GM12878 (cell line): Measurements from ENCODE around the gene CS. TPM values are rescaled to one million over a fixed set of nuclear protein-coding genes. Genes with fewer than 3 reads are reported as not detected.
"Not testable (repeated sequence)": the region's sequence is repeated elsewhere in the genome, so short reads cannot be mapped to it uniquely, and the experiment has no call there.

ENCODE experiments used
- ATAC-seq: fragments of 200-7000 bp; cut with Tn5 transposase; 3 replicates; pipeline ENCODE4 v1.9.1; 2020; ENCODE audit warnings: mild to moderate bottlenecking, moderate library complexity
- BruUV-seq: library from RNA; stranded (reverse); fragments of 400-500 nt; replicated peaks from 2 replicates; lab custom pipeline; 2021; lab: Mats Ljungman, UMichigan
- CTCF ChIA-PET: fragments of 300-600 bp; sonication (Branson Sonifier 250); formaldehyde crosslinking; extraction: SDS; loops from one replicate; lab custom pipeline; 2021; ENCODE audit warnings: inconsistent platforms; lab: Yijun Ruan, JAX
- POLR2A ChIA-PET: fragments of 350-600 bp; formaldehyde crosslinking; extraction: SDS; loops from one replicate; lab custom pipeline; 2021; ENCODE audit warnings: inconsistent platforms; lab: Charles Lee
- RAD21 ChIA-PET: fragments of 300-600 bp; sonication (Branson Sonifier 250); formaldehyde crosslinking; loops from one replicate; lab custom pipeline; 2023; ENCODE audit warnings: antibody characterized with exemption; ENCODE audit not compliant: unreplicated experiment; lab: Charles Lee
- SMC1A ChIA-PET: fragments of 300-600 bp; sonication (Branson Sonifier 250); formaldehyde crosslinking; loops from one replicate; lab custom pipeline; 2023; ENCODE audit not compliant: unreplicated experiment, uncharacterized antibody; lab: Charles Lee
- DNase-seq: peaks from one replicate; pipeline ENCODE4 v3.0.0-alpha.2; 2011; ENCODE audit warnings: low read depth, low spot score
- FAIRE-seq: peaks from 3 replicates; lab custom pipeline; 2011; peaks lifted over from hg19 to GRCh38; lab: Jason Lieb, UNC
- H2AFZ ChIP-seq: 2 replicates; pipeline ENCODE4 v1.6.0; 2011; ENCODE audit warnings: low read depth, low read length, control low read depth; ENCODE audit not compliant: control insufficient read depth
- H3K27ac ChIP-seq: 2 replicates; pipeline ENCODE4 v1.5.1; 2011; ENCODE audit warnings: control low read depth; ENCODE audit not compliant: control insufficient read depth, insufficient read depth
- H3K27me3 ChIP-seq, 2 experiments: replicated peaks in 1 of 2; 2 replicates each; pipeline versions ENCODE4 v1.6.0 to v1.6.1; 2011; ENCODE audit warnings: low read length in 1 of 2; ENCODE audit not compliant: control insufficient read depth in 2 of 2, insufficient read depth in 2 of 2
- H3K36me3 ChIP-seq, 2 experiments: 2 replicates each; pipeline ENCODE4 v1.5.1; 2011; ENCODE audit warnings: low read length in 1 of 2; ENCODE audit not compliant: control insufficient read depth in 2 of 2, insufficient read depth in 2 of 2
- H3K4me1 ChIP-seq: 2 replicates; pipeline ENCODE4 v1.6.1; 2011; ENCODE audit warnings: mild to moderate bottlenecking, low read length, moderate library complexity, mixed read lengths; ENCODE audit not compliant: control insufficient read depth, insufficient read depth
- H3K4me2 ChIP-seq: 2 replicates; pipeline ENCODE4 v1.6.0; 2011; ENCODE audit warnings: control low read depth; ENCODE audit not compliant: control insufficient read depth, insufficient read depth
- H3K4me3 ChIP-seq: fragments of 200-600 bp; sonication (generic); 2 replicates; pipeline ENCODE4 v1.5.1; 2016
- H3K79me2 ChIP-seq: 2 replicates; pipeline ENCODE4 v1.6.0; 2011; ENCODE audit warnings: low read length; ENCODE audit not compliant: control insufficient read depth, insufficient read depth
- H3K9ac ChIP-seq: 2 replicates; pipeline ENCODE4 v1.8.0; 2011; ENCODE audit warnings: low read length, control low read depth, mixed read lengths; ENCODE audit not compliant: control insufficient read depth, insufficient read depth
- H3K9me3 ChIP-seq: replicated peaks from 3 replicates; pipeline ENCODE4 v1.5.1; 2011; ENCODE audit warnings: mild to moderate bottlenecking, low read length; ENCODE audit not compliant: control insufficient read depth, insufficient read depth
- H4K20me1 ChIP-seq: 2 replicates; pipeline ENCODE4 v1.6.0; 2011; ENCODE audit not compliant: control insufficient read depth, insufficient read depth
- POLR2A ChIP-seq: IDR thresholded peaks from 2 replicates; pipeline ENCODE4 v1.6.1; 2011; ENCODE audit warnings: low read depth, mild to moderate bottlenecking, low read length
- RUNX3 ChIP-seq: IDR thresholded peaks from 2 replicates; pipeline ENCODE4 v1.6.1; 2012; ENCODE audit warnings: low read length, inconsistent platforms
- ZNF384 ChIP-seq: IDR thresholded peaks from 2 replicates; pipeline ENCODE4 v1.6.1; 2012; ENCODE audit warnings: low read depth, mild to moderate bottlenecking, low read length, improper control_type of control experiment, borderline replicate concordance
- ZSCAN29 ChIP-seq: fragments of 450-650 bp; IDR thresholded peaks from 2 replicates; pipeline ENCODE4 v1.6.1; 2017; ENCODE audit warnings: mild to moderate bottlenecking, moderate library complexity
- WGBS: methylation state at CpG from one replicate; pipeline ENCODE4 v1.1.6; 2016; ENCODE audit warnings: low lambda C conversion rate; ENCODE audit not compliant: insufficient replicate concordance, insufficient coverage; ENCODE audit errors: missing lambda C conversion rate; 5-methylcytosine and 5-hydroxymethylcytosine counted together
- in situ Hi-C: fragments of 300-500 bp; cut with MboI; formaldehyde crosslinking; loops from 9 replicates; pipeline ENCODE4 v1.14.3; 2018; ENCODE audit warnings: mixed read lengths
- intact Hi-C: fragments of 100-400 bp; cut with micrococcal nuclease; formaldehyde crosslinking; loops from one replicate; pipeline ENCODE4 v1.14.2; 2022; ENCODE audit not compliant: unreplicated experiment
- polyA plus RNA-seq, 11 experiments: library from polyadenylated mRNA; depleted of rRNA in 4 of 11; unstranded in 6 of 11; stranded (reverse) in 5 of 11; fragments of >200 nt; fragmentation: Nextera tagmentation in 4 of 11; fragmentation: Illumina TruSeq in 1 of 11; extraction: Ambion mirVana in 4 of 11; extraction: Trizol in 1 of 11; gene quantifications; 1 replicate in 1 of 11; 2 replicates in 10 of 11; pipeline versions ENCODE4 v1.2.1 to v1.2.3, GENCODE V29; 2011 to 2016; ENCODE audit warnings: inconsistent platforms in 2 of 11, missing spikeins in 2 of 11, low read depth in 1 of 11
- total RNA-seq, 4 experiments: library from RNA; depleted of rRNA in 3 of 4; stranded (reverse); fragments of >200 nt in 3 of 4; fragmentation: Illumina TruSeq in 1 of 4; extraction: Trizol in 1 of 4; gene quantifications; 2 replicates each; pipeline versions ENCODE4 v1.2.1 to v1.2.3, GENCODE V29; 2013 to 2021
- TF ChIP-seq, protein P1 (sequence below), 3 experiments: IDR thresholded peaks in 2 of 3; conservative IDR thresholded peaks in 1 of 3; 2 replicates each; pipeline ENCODE4 v1.5.1; 2011; ENCODE audit warnings: low read depth in 3 of 3, low read length in 3 of 3, mild to moderate bottlenecking in 3 of 3, control low read depth in 2 of 3, moderate library complexity in 2 of 3, inconsistent platforms in 1 of 3, mixed read lengths in 1 of 3; ENCODE audit not compliant: control insufficient read depth in 2 of 3, insufficient read depth in 1 of 3; ENCODE audit errors: extremely low read depth in 1 of 3

Gene CS
- total and polyA plus RNA-seq, 10 of the 15 experiments (the other 5 are each of a cell fraction or from before 2014, with no cell fraction given): 64.9 to 276 (median 139) TPM

DNA sequence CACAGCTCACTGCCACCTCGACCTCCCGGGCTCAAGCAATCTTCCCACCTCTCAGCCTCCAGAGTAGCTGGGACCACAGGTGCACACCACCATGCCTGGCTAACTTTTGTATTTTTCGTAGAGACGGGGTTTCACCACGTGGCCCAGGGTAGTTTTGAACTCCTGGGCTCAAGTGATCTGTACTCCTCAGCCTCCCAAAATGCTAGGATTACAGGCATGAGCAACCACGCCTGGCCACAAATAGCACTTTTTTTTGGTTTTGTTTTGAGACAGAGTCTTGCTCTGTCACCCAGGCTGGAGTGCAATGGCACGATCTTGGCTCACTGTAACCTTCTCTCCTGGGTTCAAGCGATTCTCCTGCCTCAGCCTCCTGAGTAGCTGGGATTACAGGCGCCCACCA, 47.1 kb upstream of the CS start:
- DNase-seq, in situ Hi-C loops, BruUV-seq, H3K27me3 ChIP-seq, H4K20me1 ChIP-seq, SMC1A ChIA-PET, H2AFZ ChIP-seq, H3K4me3 ChIP-seq, FAIRE-seq, H3K27ac ChIP-seq, H3K4me2 ChIP-seq, H3K4me1 ChIP-seq, H3K9ac ChIP-seq, intact Hi-C loops, H3K9me3 ChIP-seq, H3K79me2 ChIP-seq: not testable (repeated sequence)
- ChIA-PET CTCF (interaction anchor here (1.0 to 1.3 kb wide), 2 partner anchors 11 to 125 kb away, joined by 3 to 6 read pairs; partner anchors contain the start of gene RNF41), POLR2A (interaction anchor here (0.5 to 1.9 kb wide), 5 partner anchors 11 to 248 kb away, joined by 3 to 11 read pairs (median 4); no protein-coding TSS in a partner anchor), RAD21 (interaction anchor here (0.7 to 1.0 kb wide), 2 partner anchors 13 to 114 kb away, joined by 3 to 4 read pairs; partner anchors contain the start of gene STAT2)
- H3K36me3 ChIP-seq: peaks cover 21 to 51% of the 10 kb centered on the region in 2 experiments
- peak; percentile 58 for ATAC-seq
- WGBS: 32% methylated on average over 9 of the region's 9 CpGs
- TF ChIP-seq RUNX3: peak; percentile 38

DNA sequence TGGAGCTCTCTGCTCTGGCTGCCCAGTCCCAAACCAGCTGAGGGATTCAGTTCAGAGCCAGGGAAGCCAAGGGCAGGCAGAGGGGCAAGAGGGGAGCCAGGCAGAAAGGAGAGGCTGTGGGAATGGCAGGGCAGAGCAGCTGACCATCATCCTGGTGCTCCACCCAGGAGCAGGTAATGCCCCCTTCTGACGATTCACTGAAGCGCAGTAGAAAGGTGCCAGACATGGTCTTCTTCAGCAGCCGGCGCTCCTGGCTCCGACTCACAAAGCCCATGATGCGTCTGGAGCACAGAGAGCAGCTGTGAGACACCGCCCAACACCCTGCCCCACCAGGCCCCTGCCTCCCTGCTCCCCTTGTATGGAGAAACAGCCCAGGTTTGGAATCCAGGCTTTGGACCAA, 46.5 kb upstream of the CS start:
- H3K4me1 ChIP-seq: peaks cover 3% of the 10 kb centered on the region
- CTCF ChIA-PET: interaction anchor here (1.0 to 1.3 kb wide), 3 partner anchors 12 to 125 kb away, joined by 3 to 6 read pairs (median 3); partner anchors contain the start of genes CNPY2 and RNF41

DNA sequence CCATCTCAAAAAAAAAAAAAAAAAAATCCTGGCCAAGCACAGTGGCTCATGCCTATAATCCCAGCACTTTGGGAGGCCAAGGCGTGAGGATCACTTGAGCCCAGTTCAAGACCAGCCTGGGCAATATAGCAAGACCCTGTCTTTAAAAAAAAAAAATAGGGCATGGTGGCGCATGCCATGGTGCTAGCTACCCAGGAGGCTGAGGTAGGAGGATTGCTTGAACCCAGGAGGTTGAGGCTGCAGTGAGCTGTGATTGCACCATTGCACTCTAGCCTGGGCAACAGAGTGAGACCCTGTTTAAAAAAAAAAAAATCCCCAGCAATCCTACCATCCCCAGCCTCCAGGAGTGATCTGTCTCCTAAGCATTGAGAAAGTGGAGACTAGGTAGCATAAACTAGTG, 42.2 kb upstream of the CS start:
- ATAC-seq, intact Hi-C loops, H4K20me1 ChIP-seq, H3K27ac ChIP-seq, H3K4me3 ChIP-seq, in situ Hi-C loops, BruUV-seq, DNase-seq, FAIRE-seq, H3K9ac ChIP-seq, H3K9me3 ChIP-seq, H3K4me2 ChIP-seq, H2AFZ ChIP-seq, RAD21 ChIA-PET, H3K27me3 ChIP-seq, H3K79me2 ChIP-seq: not testable (repeated sequence)
- ChIA-PET POLR2A (interaction anchor here (0.6 to 11.4 kb wide), 2 partner anchors 18 to 568 kb away, joined by 4 to 140 read pairs; partner anchors contain the start of genes APOF and STAT2), SMC1A (interaction anchor here (0.6 to 2.3 kb wide), 5 partner anchors 16 to 706 kb away, joined by 3 to 12 read pairs (median 3); no protein-coding TSS in a partner anchor), CTCF (interaction anchor here (0.7 to 1.8 kb wide), 2 partner anchors 16 to 356 kb away, joined by 4 to 5 read pairs; no protein-coding TSS in a partner anchor)
- WGBS: 96% methylated on average over 2 of the region's 2 CpGs
- Histone ChIP-seq H3K36me3 (peaks cover 7 to 30% of the 10 kb centered on the region in 2 experiments; a peak in 3 of 4 replicates), H3K4me1 (peaks cover 14% of the 10 kb centered on the region)

More for the DNA sequence above, 46.5 kb upstream of the CS start:
- H3K36me3 ChIP-seq: peaks cover 21 to 50% of the 10 kb centered on the region in 2 experiments
- no peak for DNase-seq
- in situ Hi-C loops (no loop called here), intact Hi-C loops (no loop called here)
- no peaks in the 10 kb centered on the region for H3K79me2 ChIP-seq
- 90% methylated on average over 7 of the region's 7 CpGs for WGBS
- H3K4me3 ChIP-seq: no peak overlapping the region
- TF ChIP-seq, protein P1, sequence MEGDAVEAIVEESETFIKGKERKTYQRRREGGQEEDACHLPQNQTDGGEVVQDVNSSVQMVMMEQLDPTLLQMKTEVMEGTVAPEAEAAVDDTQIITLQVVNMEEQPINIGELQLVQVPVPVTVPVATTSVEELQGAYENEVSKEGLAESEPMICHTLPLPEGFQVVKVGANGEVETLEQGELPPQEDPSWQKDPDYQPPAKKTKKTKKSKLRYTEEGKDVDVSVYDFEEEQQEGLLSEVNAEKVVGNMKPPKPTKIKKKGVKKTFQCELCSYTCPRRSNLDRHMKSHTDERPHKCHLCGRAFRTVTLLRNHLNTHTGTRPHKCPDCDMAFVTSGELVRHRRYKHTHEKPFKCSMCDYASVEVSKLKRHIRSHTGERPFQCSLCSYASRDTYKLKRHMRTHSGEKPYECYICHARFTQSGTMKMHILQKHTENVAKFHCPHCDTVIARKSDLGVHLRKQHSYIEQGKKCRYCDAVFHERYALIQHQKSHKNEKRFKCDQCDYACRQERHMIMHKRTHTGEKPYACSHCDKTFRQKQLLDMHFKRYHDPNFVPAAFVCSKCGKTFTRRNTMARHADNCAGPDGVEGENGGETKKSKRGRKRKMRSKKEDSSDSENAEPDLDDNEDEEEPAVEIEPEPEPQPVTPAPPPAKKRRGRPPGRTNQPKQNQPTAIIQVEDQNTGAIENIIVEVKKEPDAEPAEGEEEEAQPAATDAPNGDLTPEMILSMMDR (IDR thresholded peaks at IDR 0.05 in 2 of 3, conservative IDR thresholded peaks at IDR 0.05 in 1 of 3; ENCODE audit: control insufficient read depth in 2 of 3, extremely low read depth in 1 of 3, insufficient read depth in 1 of 3, low read depth in 3 of 3, low read length in 3 of 3): peak in 2 of 3 experiments; percentile 5 to 17; a peak in 1 of 6 replicates
- no peak for TF ChIP-seq ZNF384
- TF ChIP-seq POLR2A: 0 out of 2 replicates have a peak, but pooled peaks have one; percentile 0
- no peak for TF ChIP-seq ZSCAN29
- H3K27ac ChIP-seq: no peak overlapping the region
- H3K9ac ChIP-seq: no peak overlapping the region
- ChIA-PET POLR2A (interaction anchor here (0.7 to 1.9 kb wide), 4 partner anchors 11 to 78 kb away, joined by 3 to 11 read pairs (median 4); no protein-coding TSS in a partner anchor), SMC1A (interaction anchor here (1.5 kb wide), 1 partner anchor 10 kb away, joined by 5 read pairs; no protein-coding TSS in a partner anchor), RAD21 (interaction anchor here (1.0 kb wide), 1 partner anchor 13 kb away, joined by 4 read pairs; the partner anchor contains the start of gene STAT2)
- peak; percentile 40 for ATAC-seq
- FAIRE-seq: no peak
- no peak overlapping the region for H3K4me2 ChIP-seq
- no peaks in the 10 kb centered on the region for H4K20me1 ChIP-seq
- H3K27me3 ChIP-seq: no peaks in the 10 kb centered on the region
- no TSS peak for BruUV-seq
- H2AFZ ChIP-seq: no peak overlapping the region
- no peaks in the 10 kb centered on the region for H3K9me3 ChIP-seq
